ENCODE measurements around the gene MFNG. TPM values are rescaled to one million over a fixed set of nuclear protein-coding genes. Genes with fewer than 3 reads are reported as not detected.
A peak's percentile ranks its signal among the peaks of the same experiment; 100 is the strongest.

The MFNG gene
- total RNA-seq, 1 donor, result under 0.01 TPM

- no peak for DNase-seq (ENCODE audit: low read depth)
- TF ChIP-seq CTCF (IDR thresholded peaks at IDR 0.05; ENCODE audit: insufficient read depth, low read depth, low read length), result no peak
- H3K4me3 ChIP-seq (ENCODE audit: low read depth, low read length), result no peak overlapping the region
These were observed 60.8 kb downstream of the MFNG start for GRCh38 chr22:37425369-37425768.

GRCh38 chr22:37423283-37423682 is 62.9 kb downstream of the MFNG start:
- TF ChIP-seq CTCF (IDR thresholded peaks at IDR 0.05; ENCODE audit: insufficient read depth, low read depth, low read length), result no peak
- DNase-seq (ENCODE audit: low read depth), result no peak
- H3K4me3 ChIP-seq (ENCODE audit: low read depth, low read length), result no peak overlapping the region

- no peak for DNase-seq (ENCODE audit: low read depth)
- H3K4me3 ChIP-seq (ENCODE audit: low read depth, low read length), result no peak overlapping the region
- TF ChIP-seq CTCF (IDR thresholded peaks at IDR 0.05; ENCODE audit: insufficient read depth, low read depth, low read length), result no peak
These were observed 64.7 kb downstream of the MFNG start for GRCh38 chr22:37421468-37421877.

- no peak for TF ChIP-seq CTCF (IDR thresholded peaks at IDR 0.05; ENCODE audit: insufficient read depth, low read depth, low read length)
- peak overlapping the region; percentile 51 for H3K4me3 ChIP-seq (ENCODE audit: low read depth, low read length)
- peak; percentile 21 for DNase-seq (ENCODE audit: low read depth)
These were observed 65.3 kb downstream of the MFNG start for GRCh38 chr22:37420686-37421467.

- DNase-seq (ENCODE audit: low read depth), result peak; percentile 21
- H3K4me3 ChIP-seq (ENCODE audit: low read depth, low read length), result peak overlapping the region; percentile 51
These were observed 66.1 kb downstream of the MFNG start for GRCh38 chr22:37419969-37420685.

GRCh38 chr22:37419370-37419968 is 66.7 kb downstream of the MFNG start:
- peak overlapping the region; percentile 51 for H3K4me3 ChIP-seq (ENCODE audit: low read depth, low read length)
- TF ChIP-seq CTCF (IDR thresholded peaks at IDR 0.05; ENCODE audit: insufficient read depth, low read depth, low read length), result no peak
- DNase-seq (ENCODE audit: low read depth), result no peak

More at GRCh38 chr22:37419969-37420685, 66.1 kb downstream of the MFNG start:
- TF ChIP-seq CTCF (IDR thresholded peaks at IDR 0.05; ENCODE audit: insufficient read depth, low read depth, low read length), result no peak

Other genes starting within 250 kb of the MFNG start
- gene RAC2, start 242.1 kb downstream of the MFNG start, total RNA-seq, result 8.1 and 11.2 TPM in 2 replicates
- gene CYTH4, start 203.9 kb downstream of the MFNG start, total RNA-seq, result under 0.01 TPM in 2 replicates
- gene ELFN2, start 58.9 kb downstream of the MFNG start, total RNA-seq, result under 0.01 and 0.32 TPM in 2 replicates
- gene CARD10, start 33.0 kb upstream of the MFNG start, total RNA-seq, result 3.0 and 3.5 TPM in 2 replicates
- gene CDC42EP1, start 74.1 kb upstream of the MFNG start, total RNA-seq, result 22.9 and 33.2 TPM in 2 replicates
- not detected in 2 replicates for gene LGALS2, start 93.7 kb upstream of the MFNG start, total RNA-seq
- gene GGA1, start 122.5 kb upstream of the MFNG start, total RNA-seq, result 33.2 and 39.0 TPM in 2 replicates
- gene SH3BP1, start 153.3 kb upstream of the MFNG start, total RNA-seq, result 9.0 and 11.2 TPM in 2 replicates
- gene PDXP, start 172.3 kb upstream of the MFNG start, total RNA-seq, result 9.0 and 9.9 TPM in 2 replicates
- gene LGALS1, start 189.3 kb upstream of the MFNG start, total RNA-seq, result 3,707 and 5,728 TPM in 2 replicates
- gene NOL12, start 200.0 kb upstream of the MFNG start, total RNA-seq, result 7.3 and 10.3 TPM in 2 replicates
- 121 and 141 TPM in 2 replicates for gene TRIOBP, start 210.7 kb upstream of the MFNG start, total RNA-seq

All from fibroblast of villous mesenchyme (primary cell).